ENCODE data around the gene D2HGDH. TPM values are rescaled to one million over a fixed set of nuclear protein-coding genes. Genes with fewer than 3 reads are reported as not detected.
"Not testable (repeated sequence)": the region's sequence is repeated elsewhere in the genome, so short reads cannot be mapped to it uniquely, and the experiment has no call there.

D2HGDH gene
- total RNA-seq, 3 donors from 2014 or later: 13.9 to 22.5 (median 18.7) TPM

GRCh38 chr2:241733391-241734207 is 831 bp upstream of the D2HGDH start:
- H3K4me1 Mint-ChIP-seq (ENCODE audit: low read depth): peaks cover 43% of the 10 kb centered on the region
- H3K9me3 Mint-ChIP-seq: no peaks in the 10 kb centered on the region
- DNase-seq (no peak), ATAC-seq (no peak)
- no peaks in the 10 kb centered on the region for H3K27me3 Mint-ChIP-seq (ENCODE audit: low read depth)
- peak overlapping the region; percentile 70 for H3K4me3 Mint-ChIP-seq
- peaks cover 2% of the 10 kb centered on the region for H3K36me3 Mint-ChIP-seq (ENCODE audit: insufficient read depth)

- no peaks in the 10 kb centered on the region for H3K27me3 Mint-ChIP-seq (ENCODE audit: low read depth)
- H3K9me3 Mint-ChIP-seq: no peaks in the 10 kb centered on the region
- no peak overlapping the region for H3K4me3 Mint-ChIP-seq
- peaks cover 47% of the 10 kb centered on the region for H3K4me1 Mint-ChIP-seq (ENCODE audit: low read depth)
- ATAC-seq (peak in 1 of 2 donors; percentile 16), DNase-seq (no peak)
- peaks cover 4% of the 10 kb centered on the region for H3K36me3 Mint-ChIP-seq (ENCODE audit: insufficient read depth)
Measured at GRCh38 chr2:241734208-241734466, 293 bp upstream of the D2HGDH start.

GRCh38 chr2:241736111-241736510 is 1.7 kb downstream of the D2HGDH start:
- no peak for DNase-seq
- Mint-ChIP-seq H3K9me3 (no peaks in the 10 kb centered on the region), H3K4me1 (ENCODE audit: low read depth) (peaks cover 50% of the 10 kb centered on the region), H3K27me3 (ENCODE audit: low read depth) (no peaks in the 10 kb centered on the region), H3K4me3 (peak overlapping the region; percentile 82), H3K36me3 (ENCODE audit: insufficient read depth) (peaks cover 4% of the 10 kb centered on the region)
- no peak for ATAC-seq

GRCh38 chr2:241738040-241738686 is 3.7 kb downstream of the D2HGDH start:
- Mint-ChIP-seq H3K9me3 (no peaks in the 10 kb centered on the region), H3K27me3 (ENCODE audit: low read depth) (no peaks in the 10 kb centered on the region), H3K4me1 (ENCODE audit: low read depth) (peaks cover 42% of the 10 kb centered on the region), H3K36me3 (ENCODE audit: insufficient read depth) (peaks cover 4% of the 10 kb centered on the region), H3K4me3 (no peak overlapping the region)
- ATAC-seq: no peak
- DNase-seq: no peak

- DNase-seq: no peak
- Mint-ChIP-seq H3K36me3 (ENCODE audit: insufficient read depth) (peaks cover 4% of the 10 kb centered on the region), H3K4me3 (no peak overlapping the region)
Measured at GRCh38 chr2:241739177-241739576, 4.7 kb downstream of the D2HGDH start.

GRCh38 chr2:241739651-241740050 is 5.2 kb downstream of the D2HGDH start:
- Mint-ChIP-seq H3K4me3 (peak overlapping the region; percentile 34), H3K36me3 (ENCODE audit: insufficient read depth) (peaks cover 4% of the 10 kb centered on the region), H3K27me3 (ENCODE audit: low read depth) (no peaks in the 10 kb centered on the region), H3K4me1 (ENCODE audit: low read depth) (peaks cover 38% of the 10 kb centered on the region), H3K9me3 (no peaks in the 10 kb centered on the region)
- peak; percentile 54 to 72 for ATAC-seq
- DNase-seq: peak; percentile 54

More at GRCh38 chr2:241739177-241739576, 4.7 kb downstream of the D2HGDH start:
- Mint-ChIP-seq H3K4me1 (ENCODE audit: low read depth) (peaks cover 38% of the 10 kb centered on the region), H3K27me3 (ENCODE audit: low read depth) (no peaks in the 10 kb centered on the region), H3K9me3 (no peaks in the 10 kb centered on the region)
- no peak for ATAC-seq

GRCh38 chr2:241741016-241741415 is 6.6 kb downstream of the D2HGDH start:
- Mint-ChIP-seq H3K27me3 (ENCODE audit: low read depth) (no peaks in the 10 kb centered on the region), H3K9me3 (no peaks in the 10 kb centered on the region), H3K36me3 (ENCODE audit: insufficient read depth) (peaks cover 13% of the 10 kb centered on the region), H3K4me3 (no peak overlapping the region), H3K4me1 (ENCODE audit: low read depth) (peaks cover 35% of the 10 kb centered on the region)
- ATAC-seq (peak; percentile 63 to 69), DNase-seq (peak; percentile 21)

DNA sequence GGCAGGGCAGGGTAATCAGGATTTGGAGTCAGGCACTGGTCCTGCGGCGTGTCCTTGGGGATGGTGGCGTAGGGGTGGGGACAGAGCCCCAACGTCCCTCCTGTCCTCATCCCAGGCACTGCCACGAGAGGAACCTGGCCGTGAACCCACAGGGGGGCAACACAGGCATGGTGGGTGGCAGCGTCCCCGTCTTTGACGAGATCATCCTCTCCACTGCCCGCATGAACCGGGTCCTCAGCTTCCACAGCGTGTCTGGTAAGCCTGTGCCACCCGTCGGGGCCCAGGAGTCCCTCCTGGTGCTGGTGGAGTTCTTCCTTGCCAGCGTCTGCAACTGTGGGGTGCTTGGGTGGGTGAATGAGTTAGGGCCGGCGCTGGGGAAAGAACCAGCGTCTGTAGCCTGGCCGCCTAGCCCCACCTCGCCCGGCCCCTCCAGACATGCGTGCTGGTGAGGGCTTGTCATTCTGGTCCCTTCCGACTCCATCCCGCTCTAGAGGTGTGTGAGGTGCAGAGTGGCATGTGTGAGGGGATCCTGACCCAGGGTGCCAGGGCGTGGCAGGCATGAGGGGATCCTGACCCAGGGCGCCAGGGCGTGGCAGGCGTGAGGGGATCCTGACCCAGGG is 8.0 kb downstream of the D2HGDH start:
- no peaks in the 10 kb centered on the region for H3K27me3 Mint-ChIP-seq (ENCODE audit: low read depth)
- H3K4me1 Mint-ChIP-seq (ENCODE audit: low read depth): peaks cover 30% of the 10 kb centered on the region
- ATAC-seq (no peak), DNase-seq (no peak)
- no peak overlapping the region for H3K4me3 Mint-ChIP-seq
- peaks cover 20% of the 10 kb centered on the region for H3K36me3 Mint-ChIP-seq (ENCODE audit: insufficient read depth)
- no peaks in the 10 kb centered on the region for H3K9me3 Mint-ChIP-seq

GRCh38 chr2:241743008-241743407 is 8.6 kb downstream of the D2HGDH start:
- H3K9me3 Mint-ChIP-seq; DNase-seq; H3K27me3 Mint-ChIP-seq (ENCODE audit: low read depth); ATAC-seq; H3K4me3 Mint-ChIP-seq: not testable (repeated sequence)
- H3K4me1 Mint-ChIP-seq (ENCODE audit: low read depth): peaks cover 30% of the 10 kb centered on the region
- H3K36me3 Mint-ChIP-seq (ENCODE audit: insufficient read depth): peaks cover 20% of the 10 kb centered on the region

DNA sequence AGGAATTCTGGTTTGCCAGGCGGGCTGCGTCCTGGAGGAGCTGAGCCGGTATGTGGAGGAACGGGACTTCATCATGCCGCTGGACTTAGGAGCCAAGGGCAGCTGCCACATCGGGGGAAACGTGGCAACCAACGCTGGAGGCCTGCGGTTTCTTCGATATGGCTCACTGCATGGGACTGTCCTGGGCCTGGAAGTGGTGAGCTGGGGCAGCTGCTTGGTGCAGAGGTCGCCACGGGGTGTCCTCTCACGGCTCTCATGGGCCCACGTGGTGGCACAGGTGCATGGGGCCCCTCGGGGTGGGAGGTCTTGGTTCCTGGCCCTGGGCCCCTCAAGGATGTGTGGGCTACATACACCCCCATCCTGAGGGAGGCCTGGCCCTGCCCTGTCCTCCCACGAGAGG is 9.2 kb downstream of the D2HGDH start:
- no peak for DNase-seq
- Mint-ChIP-seq H3K9me3 (no peaks in the 10 kb centered on the region), H3K4me1 (ENCODE audit: low read depth) (peaks cover 28% of the 10 kb centered on the region), H3K4me3 (no peak overlapping the region), H3K27me3 (ENCODE audit: low read depth) (no peaks in the 10 kb centered on the region), H3K36me3 (ENCODE audit: insufficient read depth) (peaks cover 18% of the 10 kb centered on the region)
- no peak for ATAC-seq

GRCh38 chr2:241744028-241744754 is 9.8 kb downstream of the D2HGDH start:
- H3K27me3 Mint-ChIP-seq (ENCODE audit: low read depth): no peaks in the 10 kb centered on the region
- ATAC-seq (no peak), DNase-seq (no peak)
- H3K4me3 Mint-ChIP-seq: no peak overlapping the region
- H3K9me3 Mint-ChIP-seq: no peaks in the 10 kb centered on the region
- H3K4me1 Mint-ChIP-seq (ENCODE audit: low read depth): peaks cover 23% of the 10 kb centered on the region
- H3K36me3 Mint-ChIP-seq (ENCODE audit: insufficient read depth): peaks cover 16% of the 10 kb centered on the region

GRCh38 chr2:241745276-241745675 is 10.8 kb downstream of the D2HGDH start:
- H3K27me3 Mint-ChIP-seq (ENCODE audit: low read depth): no peaks in the 10 kb centered on the region
- peaks cover 19% of the 10 kb centered on the region for H3K36me3 Mint-ChIP-seq (ENCODE audit: insufficient read depth)
- H3K4me1 Mint-ChIP-seq (ENCODE audit: low read depth): peaks cover 12% of the 10 kb centered on the region
- DNase-seq: no peak
- no peak overlapping the region for H3K4me3 Mint-ChIP-seq
- no peak for ATAC-seq
- no peaks in the 10 kb centered on the region for H3K9me3 Mint-ChIP-seq

- no peak for DNase-seq
- Mint-ChIP-seq H3K4me1 (ENCODE audit: low read depth) (peaks cover 6% of the 10 kb centered on the region), H3K4me3 (no peak overlapping the region), H3K36me3 (ENCODE audit: insufficient read depth) (peaks cover 19% of the 10 kb centered on the region), H3K9me3 (no peaks in the 10 kb centered on the region), H3K27me3 (ENCODE audit: low read depth) (no peaks in the 10 kb centered on the region)
- no peak for ATAC-seq
Measured at GRCh38 chr2:241746084-241746483, 11.7 kb downstream of the D2HGDH start.

- Mint-ChIP-seq H3K4me1 (ENCODE audit: low read depth) (no peaks in the 10 kb centered on the region), H3K4me3 (no peak overlapping the region), H3K27me3 (ENCODE audit: low read depth) (no peaks in the 10 kb centered on the region), H3K9me3 (no peaks in the 10 kb centered on the region), H3K36me3 (ENCODE audit: insufficient read depth) (peaks cover 23% of the 10 kb centered on the region)
- DNase-seq: no peak
- no peak for ATAC-seq
Measured at GRCh38 chr2:241748468-241749256, 14.2 kb downstream of the D2HGDH start.
